KOPT-K1 (cell line): ENCODE results near the gene FAXC.

Experiments
- H3K27ac ChIP-seq: fragments of 200-600 bp; sonication (generic); 2 replicates; pipeline ENCODE4 v1.5.1; 2016; ENCODE audit warnings: antibody characterized with exemption, mild to moderate bottlenecking, low read depth, low read length; ENCODE audit not compliant: poor library complexity, severe bottlenecking
- H3K36me3 ChIP-seq: fragments of 200-600 bp; sonication (generic); 2 replicates; pipeline ENCODE4 v1.5.1; 2017; ENCODE audit warnings: antibody characterized with exemption, mild to moderate bottlenecking, low read length, moderate library complexity; ENCODE audit not compliant: insufficient read depth
- H3K9me3 ChIP-seq: fragments of 200-600 bp; sonication (generic); 2 replicates; pipeline ENCODE4 v1.5.1; 2017; ENCODE audit warnings: antibody characterized with exemption, low read length, mild to moderate bottlenecking; ENCODE audit not compliant: insufficient read depth, poor library complexity, severe bottlenecking

Gene FAXC

GRCh38 chr6:99349171-99350141 lies at the start of gene FAXC:
TSS of gene FAXC (minus strand) at chr6:99349674. CDS start at chr6:99349372, 302 bp downstream.
- no peaks in the 10 kb centered on the region for H3K36me3 ChIP-seq
- H3K27ac ChIP-seq = no peak within 1 kb of the TSS
- peaks cover 8% of the 10 kb centered on the region for H3K9me3 ChIP-seq

- peaks cover 61% of the 10 kb centered on the region for H3K36me3 ChIP-seq
- no peaks in the 10 kb centered on the region for H3K9me3 ChIP-seq
- H3K27ac ChIP-seq = no peak overlapping the region
Measured at GRCh38 chr6:99397287-99397686, 47.8 kb upstream of the FAXC start.

- H3K27ac ChIP-seq = peak within 1 kb of the TSS; percentile 72
- H3K36me3 ChIP-seq = peaks cover 27% of the 10 kb centered on the region
- H3K9me3 ChIP-seq = no peaks in the 10 kb centered on the region
Measured at GRCh38 chr6:99393698-99394531, 44.4 kb upstream of the FAXC start, which contains the start of gene COQ3. TSS of gene COQ3 (minus strand) at chr6:99394195. CDS start at chr6:99394179, 16 bp downstream.

GRCh38 chr6:99393366-99393697 lies 43.9 kb upstream of the FAXC start:
- Histone ChIP-seq H3K27ac (peak overlapping the region; percentile 72), H3K36me3 (peaks cover 21% of the 10 kb centered on the region), H3K9me3 (no peaks in the 10 kb centered on the region)

DNA sequence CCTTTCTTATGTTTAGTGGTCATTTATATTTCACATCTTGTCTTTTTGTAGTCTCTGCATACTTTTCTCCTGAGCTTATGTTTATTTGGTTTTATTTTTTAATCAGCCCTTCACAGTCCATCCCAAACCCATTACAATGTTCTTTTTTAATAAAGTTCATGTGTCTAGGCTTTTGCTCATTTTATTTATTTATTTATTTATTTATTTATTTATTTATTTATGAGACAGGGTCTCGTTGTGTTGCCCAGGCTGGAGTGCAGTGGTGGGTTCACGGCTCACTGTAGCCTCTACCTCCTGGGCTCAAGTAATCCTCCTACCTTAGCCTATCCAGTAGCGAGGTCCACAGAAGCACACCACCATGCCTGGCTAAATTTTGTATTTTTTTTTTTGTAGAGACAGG lies 41.4 kb upstream of the FAXC start:
- Histone ChIP-seq H3K27ac (no peak overlapping the region), H3K36me3 (no peaks in the 10 kb centered on the region), H3K9me3 (no peaks in the 10 kb centered on the region)

DNA sequence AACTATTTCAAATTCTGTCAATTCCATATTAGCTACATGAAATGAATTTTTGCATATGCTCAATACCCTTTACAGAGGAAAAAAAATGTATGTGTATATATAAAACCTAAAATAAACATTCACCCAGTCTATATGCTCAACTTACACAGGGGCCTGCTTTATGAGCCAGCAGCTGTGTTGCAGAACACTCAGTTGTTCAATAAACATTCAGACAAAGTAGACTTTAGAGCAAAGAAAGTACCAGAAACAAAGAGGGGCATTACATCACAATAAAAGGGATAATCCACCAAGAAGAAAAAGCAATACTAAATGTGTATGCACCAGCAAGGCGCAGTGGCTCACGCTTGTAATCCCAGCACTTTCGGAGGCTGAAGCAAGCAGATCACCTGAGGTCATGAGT lies 35.0 kb upstream of the FAXC start:
- Histone ChIP-seq H3K36me3 (no peaks in the 10 kb centered on the region), H3K9me3 (no peaks in the 10 kb centered on the region), H3K27ac (no peak overlapping the region)

DNA sequence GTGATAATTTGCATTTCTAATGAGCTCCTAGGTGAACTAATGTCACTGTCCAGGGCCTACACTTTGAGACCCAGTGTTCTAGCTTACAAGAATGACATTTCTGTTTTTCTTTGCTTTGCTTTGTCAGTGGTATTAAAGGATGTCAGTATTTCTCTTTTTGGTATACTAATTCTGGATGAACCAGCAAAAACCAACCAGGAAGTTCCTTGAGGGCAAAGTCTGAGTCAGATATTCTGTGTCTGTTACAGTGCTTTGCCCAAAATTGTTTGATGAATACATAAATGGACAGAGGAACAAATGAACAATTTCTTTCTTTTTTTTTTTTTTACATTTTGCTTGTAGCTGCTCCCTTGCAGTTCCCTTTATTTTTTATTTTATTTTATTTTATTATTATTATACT lies 29.2 kb upstream of the FAXC start:
- Histone ChIP-seq H3K36me3 (no peaks in the 10 kb centered on the region), H3K9me3 (no peaks in the 10 kb centered on the region), H3K27ac (no peak overlapping the region)

DNA sequence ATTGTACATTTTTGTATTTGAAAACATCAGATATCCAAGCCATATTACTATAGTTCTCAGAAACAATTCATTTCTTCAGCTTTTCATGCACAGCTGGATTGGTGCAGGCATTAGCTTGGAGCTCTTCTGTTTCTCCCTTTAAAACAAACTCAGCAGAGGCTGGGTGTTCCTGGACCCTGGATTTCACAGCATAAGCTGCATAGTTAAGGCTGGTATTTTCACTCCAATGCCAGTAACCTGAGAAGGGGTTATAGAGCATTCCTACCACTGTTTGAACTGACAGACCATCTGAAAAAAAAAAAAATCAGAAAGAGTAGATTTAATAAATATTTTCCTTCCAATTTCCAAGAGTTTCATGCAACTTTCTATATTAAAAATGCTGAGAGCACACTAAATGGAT lies 20.1 kb upstream of the FAXC start:
- Histone ChIP-seq H3K36me3 (no peaks in the 10 kb centered on the region), H3K27ac (no peak overlapping the region), H3K9me3 (no peaks in the 10 kb centered on the region)

GRCh38 chr6:99366852-99367251 lies 17.4 kb upstream of the FAXC start:
- Histone ChIP-seq H3K9me3 (no peaks in the 10 kb centered on the region), H3K27ac (no peak overlapping the region), H3K36me3 (no peaks in the 10 kb centered on the region)

DNA sequence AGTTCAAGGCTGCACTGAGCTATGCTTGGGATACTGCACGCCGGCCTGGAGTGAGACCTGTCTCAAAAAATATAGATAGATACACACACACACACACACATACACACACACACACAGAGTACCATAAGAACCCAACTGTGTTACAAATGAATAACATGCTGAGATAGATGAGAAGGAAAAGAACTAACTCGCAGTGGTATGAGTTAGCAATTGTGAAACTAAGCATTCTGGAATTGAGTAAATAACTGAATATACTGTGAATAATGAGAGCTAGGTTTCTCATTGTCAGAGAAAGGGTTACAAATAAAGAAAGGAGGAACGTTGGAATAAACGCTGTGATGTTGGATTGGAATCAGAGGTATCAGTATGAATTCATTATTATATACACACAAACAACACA lies 14.6 kb upstream of the FAXC start:
- Histone ChIP-seq H3K9me3 (no peaks in the 10 kb centered on the region), H3K27ac (no peak overlapping the region), H3K36me3 (no peaks in the 10 kb centered on the region)

- no peaks in the 10 kb centered on the region for H3K36me3 ChIP-seq
- no peaks in the 10 kb centered on the region for H3K9me3 ChIP-seq
- no peak overlapping the region for H3K27ac ChIP-seq
Measured at GRCh38 chr6:99362678-99363268, 13.3 kb upstream of the FAXC start.

DNA sequence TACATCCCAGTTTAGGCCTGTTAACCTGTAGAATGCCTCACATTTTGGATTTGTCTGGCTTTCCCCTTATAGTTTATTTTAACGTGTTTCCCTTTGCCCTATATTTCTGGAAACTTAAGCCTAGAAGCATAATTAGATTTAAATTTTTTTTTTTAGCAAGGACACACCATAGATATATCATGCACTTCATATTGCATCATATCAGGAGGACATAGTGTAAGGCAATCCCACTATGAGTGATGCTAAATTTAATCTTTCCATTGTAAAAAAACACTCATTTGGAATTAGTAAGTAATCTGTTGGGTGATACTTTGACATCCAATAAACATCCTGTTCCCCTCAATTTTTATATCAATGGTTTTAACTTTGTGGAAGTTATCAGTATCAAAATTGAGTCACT lies 10.3 kb upstream of the FAXC start:
- Histone ChIP-seq H3K36me3 (no peaks in the 10 kb centered on the region), H3K9me3 (no peaks in the 10 kb centered on the region), H3K27ac (no peak overlapping the region)

GRCh38 chr6:99356641-99357040 lies 7.2 kb upstream of the FAXC start:
- Histone ChIP-seq H3K36me3 (no peaks in the 10 kb centered on the region), H3K9me3 (no peaks in the 10 kb centered on the region), H3K27ac (no peak overlapping the region)

DNA sequence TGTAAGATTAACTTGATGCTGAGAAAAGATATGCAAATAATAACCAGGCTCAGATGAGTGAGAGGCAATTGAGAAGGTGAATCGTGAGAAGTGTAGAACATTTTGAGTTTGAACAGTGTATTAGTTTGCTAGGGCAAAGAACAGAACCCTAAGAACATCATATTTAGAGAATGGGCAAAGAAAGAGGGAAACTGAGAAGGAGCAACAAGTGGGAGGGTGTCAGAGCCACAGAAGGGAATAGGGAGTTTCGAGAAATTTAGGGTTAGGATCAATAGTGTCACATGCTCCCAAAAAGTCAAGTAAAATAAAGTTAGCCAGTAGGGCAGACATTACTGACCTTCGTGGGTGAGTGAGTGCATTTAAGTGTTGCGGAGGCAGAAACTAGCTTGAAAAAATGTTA lies 5.5 kb upstream of the FAXC start:
- H3K36me3 ChIP-seq = no peaks in the 10 kb centered on the region
- peaks cover 4% of the 10 kb centered on the region for H3K9me3 ChIP-seq
- H3K27ac ChIP-seq = no peak overlapping the region

DNA sequence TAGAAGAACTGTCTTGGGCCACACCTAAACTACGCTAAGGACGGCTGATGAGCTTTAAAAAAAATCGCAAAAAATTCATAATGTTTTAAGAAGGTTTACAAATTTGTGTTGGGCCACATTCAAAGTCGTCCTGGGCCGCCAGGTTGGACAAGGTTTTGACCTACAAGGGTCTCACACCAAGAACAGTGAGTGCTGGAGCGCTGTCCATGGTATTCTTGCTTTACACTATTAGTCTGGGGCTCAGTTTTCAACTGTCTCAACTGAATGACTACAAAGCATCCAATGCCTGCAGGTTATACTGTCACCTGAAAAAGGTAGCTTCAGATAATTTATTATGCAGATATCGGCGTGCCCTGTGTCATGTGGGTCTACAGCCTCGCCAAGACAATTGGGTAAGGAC lies 3.7 kb upstream of the FAXC start:
- peaks cover 8% of the 10 kb centered on the region for H3K9me3 ChIP-seq
- no peaks in the 10 kb centered on the region for H3K36me3 ChIP-seq
- no peak overlapping the region for H3K27ac ChIP-seq
